ENCODE measurements around the gene ABR. TPM values are rescaled to one million over a fixed set of nuclear protein-coding genes. Genes with fewer than 3 reads are reported as not detected.
"Not testable (repeated sequence)": the region's sequence is repeated elsewhere in the genome, so short reads cannot be mapped to it uniquely, and the experiment has no call there.

The ABR gene
- total and polyA plus RNA-seq, 10 donors, result 18.5 to 183 (median 121) TPM

DNA sequence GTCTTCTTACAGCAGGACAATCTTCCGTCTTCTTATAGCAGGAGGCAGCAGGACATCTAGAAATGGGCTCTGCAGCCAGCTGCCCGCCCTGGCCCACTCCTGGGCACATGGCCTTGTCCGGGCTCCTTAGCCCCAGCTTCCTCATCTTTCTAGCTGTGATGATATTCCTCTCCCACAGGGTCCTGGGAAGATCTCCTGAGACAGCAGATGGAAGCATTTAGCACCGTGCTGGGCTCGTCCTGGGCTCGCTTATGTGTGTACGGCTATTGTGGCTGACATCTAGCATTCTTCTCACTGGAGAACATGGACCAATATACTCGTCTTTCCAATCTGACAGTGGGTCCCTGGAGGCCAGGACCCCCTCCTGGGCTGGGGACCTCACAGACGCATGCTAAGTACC, 134.3 kb downstream of the ABR start:
- no peaks in the 10 kb centered on the region for H3K27me3 ChIP-seq (replicated peaks in 1 of 7)
- whole genome bisulfite sequencing, 5 donors, result 89 to 93% (median 91%) methylated on average over 9 of the region's 9 CpGs
- H3K36me3 ChIP-seq, result peaks cover 0 to 99% (median 36%) of the 10 kb centered on the region in 6 donors
- no peak overlapping the region for H3K4me3 ChIP-seq
- H3K27ac ChIP-seq, result peak overlapping the region in 1 of 8 donors; percentile 39
- no peaks in the 10 kb centered on the region for H3K9me3 ChIP-seq
- peaks cover 4 to 46% (median 24%) of the 10 kb centered on the region in 6 donors for H3K4me1 ChIP-seq
- DNase-seq, result peak; percentile 36
- intact Hi-C loops (cut with DNase I; ENCODE audit: low total_unique reads), result no loop called here
- TF ChIP-seq POLR2A (IDR thresholded peaks at IDR 0.05) (no peak), POLR2AphosphoS5 (IDR thresholded peaks at IDR 0.05) (no peak)
- TF ChIP-seq, protein P1, sequence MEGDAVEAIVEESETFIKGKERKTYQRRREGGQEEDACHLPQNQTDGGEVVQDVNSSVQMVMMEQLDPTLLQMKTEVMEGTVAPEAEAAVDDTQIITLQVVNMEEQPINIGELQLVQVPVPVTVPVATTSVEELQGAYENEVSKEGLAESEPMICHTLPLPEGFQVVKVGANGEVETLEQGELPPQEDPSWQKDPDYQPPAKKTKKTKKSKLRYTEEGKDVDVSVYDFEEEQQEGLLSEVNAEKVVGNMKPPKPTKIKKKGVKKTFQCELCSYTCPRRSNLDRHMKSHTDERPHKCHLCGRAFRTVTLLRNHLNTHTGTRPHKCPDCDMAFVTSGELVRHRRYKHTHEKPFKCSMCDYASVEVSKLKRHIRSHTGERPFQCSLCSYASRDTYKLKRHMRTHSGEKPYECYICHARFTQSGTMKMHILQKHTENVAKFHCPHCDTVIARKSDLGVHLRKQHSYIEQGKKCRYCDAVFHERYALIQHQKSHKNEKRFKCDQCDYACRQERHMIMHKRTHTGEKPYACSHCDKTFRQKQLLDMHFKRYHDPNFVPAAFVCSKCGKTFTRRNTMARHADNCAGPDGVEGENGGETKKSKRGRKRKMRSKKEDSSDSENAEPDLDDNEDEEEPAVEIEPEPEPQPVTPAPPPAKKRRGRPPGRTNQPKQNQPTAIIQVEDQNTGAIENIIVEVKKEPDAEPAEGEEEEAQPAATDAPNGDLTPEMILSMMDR (IDR thresholded peaks at IDR 0.05 in 8 of 11, conservative IDR thresholded peaks at IDR 0.05 in 3 of 11), result no peak

DNA sequence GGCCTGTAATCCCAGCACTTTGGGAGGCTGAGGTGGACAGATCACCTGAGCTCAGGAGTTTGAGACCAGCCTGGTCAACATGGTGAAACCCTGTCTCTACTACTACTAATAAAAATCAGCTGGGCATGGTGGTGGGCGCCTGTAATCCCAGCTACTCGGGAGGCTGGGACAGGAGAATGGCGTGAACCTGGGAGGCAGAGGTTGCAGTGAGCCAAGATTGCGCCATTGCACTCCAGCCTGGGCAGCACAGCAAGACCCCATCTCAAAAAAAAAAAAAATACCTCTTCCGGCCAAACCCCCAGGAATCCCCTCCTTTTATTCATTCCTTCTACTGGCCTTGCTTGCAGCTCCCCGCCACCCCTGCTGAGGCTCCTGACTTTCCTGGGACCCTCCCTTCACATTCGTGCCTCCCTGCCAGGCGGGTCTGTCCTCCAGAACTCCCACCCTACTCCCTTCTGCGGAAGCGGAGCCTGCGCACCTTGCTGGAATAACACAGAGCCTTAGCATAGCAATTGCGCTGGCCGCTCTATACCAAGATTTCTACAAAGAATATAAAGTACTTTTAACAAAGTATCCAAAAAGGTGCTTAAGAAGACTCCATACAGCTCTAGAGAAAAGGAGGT, 135.3 kb downstream of the ABR start:
- H3K9me3 ChIP-seq; H3K4me3 ChIP-seq; intact Hi-C loops (cut with DNase I; ENCODE audit: low total_unique reads); H3K27me3 ChIP-seq (replicated peaks in 1 of 7): not testable (repeated sequence)
- Histone ChIP-seq H3K4me1 (peaks cover 6 to 56% (median 33%) of the 10 kb centered on the region in 6 donors), H3K27ac (peak overlapping the region in 7 of 8 donors; percentile 48 to 80 (median 77)), H3K36me3 (peaks cover 0 to 96% (median 27%) of the 10 kb centered on the region in 6 donors)
- peak; percentile 47 for DNase-seq
- 84 to 96% (median 91%) methylated on average over 12 to 13 of the region's 13 CpGs for WGBS, 5 donors

GRCh38 chr17:1043601-1044251, 136.1 kb downstream of the ABR start:
- Histone ChIP-seq H3K4me3 (peak overlapping the region in 2 of 8 donors; percentile 4 to 36), H3K36me3 (peaks cover 0 to 96% (median 21%) of the 10 kb centered on the region in 6 donors), H3K4me1 (peaks cover 6 to 64% (median 36%) of the 10 kb centered on the region in 6 donors), H3K27me3 (replicated peaks in 1 of 7) (no peaks in the 10 kb centered on the region), H3K27ac (peak overlapping the region in 7 of 8 donors; percentile 48 to 80 (median 77)), H3K9me3 (no peaks in the 10 kb centered on the region)
- intact Hi-C loops (cut with DNase I; ENCODE audit: low total_unique reads), result no loop called here
- peak; percentile 83 for DNase-seq
- peak in 2 of 3 donors; percentile 74 to 78 for TF ChIP-seq POLR2AphosphoS5 (IDR thresholded peaks at IDR 0.05)
- TF ChIP-seq, protein P1 (IDR thresholded peaks at IDR 0.05 in 8 of 11, conservative IDR thresholded peaks at IDR 0.05 in 3 of 11), result no peak
- WGBS, 5 donors, result 45 to 66% (median 48%) methylated on average over 19 to 21 of the region's 21 CpGs

DNA sequence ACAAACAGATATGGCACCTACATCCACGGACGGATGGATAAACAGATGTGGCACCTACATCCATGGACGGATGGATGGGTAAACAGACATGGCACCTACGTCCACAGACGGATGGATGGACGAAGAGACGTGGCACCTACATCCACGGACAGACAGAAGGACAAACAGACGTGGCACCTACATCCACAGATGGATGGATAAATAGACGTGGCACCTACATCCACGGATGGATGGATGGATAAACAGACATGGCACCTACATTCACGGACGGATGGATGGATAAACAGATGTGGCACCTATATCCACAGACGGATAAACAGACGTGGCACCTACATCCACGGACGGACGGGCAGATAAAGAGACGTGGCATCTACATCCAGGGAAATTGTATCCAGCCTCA, 137.3 kb downstream of the ABR start:
- Histone ChIP-seq H3K9me3 (no peaks in the 10 kb centered on the region), H3K4me3 (no peak overlapping the region), H3K36me3 (peaks cover 0 to 96% (median 10%) of the 10 kb centered on the region in 6 donors), H3K27me3 (replicated peaks in 1 of 7) (no peaks in the 10 kb centered on the region), H3K4me1 (peaks cover 6 to 65% (median 36%) of the 10 kb centered on the region in 6 donors), H3K27ac (peak overlapping the region in 3 of 8 donors; percentile 67 to 79 (median 77))
- TF ChIP-seq, protein P1 (IDR thresholded peaks at IDR 0.05 in 8 of 11, conservative IDR thresholded peaks at IDR 0.05 in 3 of 11), result no peak
- TF ChIP-seq POLR2AphosphoS5 (IDR thresholded peaks at IDR 0.05) (no peak), POLR2A (IDR thresholded peaks at IDR 0.05) (no peak)
- intact Hi-C loops (cut with DNase I; ENCODE audit: low total_unique reads), result no loop called here
- 89 to 96% (median 93%) methylated on average over 19 of the region's 19 CpGs for WGBS, 5 donors
- DNase-seq, result peak; percentile 38

All from spleen (tissue), 11 donors.